Liver (tissue), 9 donors: ENCODE data around the gene TARS3. TPM values are rescaled to one million over a fixed set of nuclear protein-coding genes. Genes with fewer than 3 reads are reported as not detected.
A peak's percentile ranks its signal among the peaks of the same experiment; 100 is the strongest.

Experiments
- DNase-seq: peaks from one replicate; pipeline ENCODE4 v3.0.0-alpha.2; 2017; ENCODE audit warnings: low spot score
- H3K27ac ChIP-seq, 2 donors: one replicate each; pipeline ENCODE4 v1.7.0; 2013; ENCODE audit warnings: inconsistent platforms in 2 of 2, low read length in 2 of 2, control low read depth in 1 of 2, low read depth in 1 of 2, mild to moderate bottlenecking in 1 of 2
- H3K27me3 ChIP-seq, 4 donors: one replicate each; pipeline versions ENCODE4 v1.6.1 to v1.7.0; 2013; ENCODE audit warnings: low read length in 3 of 4, inconsistent platforms in 1 of 4, mild to moderate bottlenecking in 1 of 4, moderate library complexity in 1 of 4; ENCODE audit not compliant: control insufficient read depth in 4 of 4, insufficient read depth in 4 of 4
- H3K36me3 ChIP-seq, 4 donors: one replicate each; pipeline versions ENCODE4 v1.6.1 to v1.7.0; 2013; ENCODE audit warnings: low read length in 3 of 4, mild to moderate bottlenecking in 3 of 4, low read depth in 1 of 4, moderate library complexity in 1 of 4; ENCODE audit not compliant: control insufficient read depth in 4 of 4, insufficient read depth in 3 of 4
- H3K4me1 ChIP-seq, 4 donors: one replicate each; pipeline versions ENCODE4 v1.6.1 to v1.7.0; 2013; ENCODE audit warnings: low read length in 3 of 4, mild to moderate bottlenecking in 3 of 4, moderate library complexity in 1 of 4; ENCODE audit not compliant: control insufficient read depth in 4 of 4, insufficient read depth in 4 of 4
- H3K4me3 ChIP-seq, 3 donors: one replicate each; pipeline versions ENCODE4 v1.6.1 to v1.7.0; 2013; ENCODE audit warnings: low read length in 3 of 3, control low read depth in 1 of 3, low read depth in 1 of 3, mild to moderate bottlenecking in 1 of 3
- H3K9ac ChIP-seq, 2 donors: one replicate each; pipeline ENCODE4 v1.7.0; 2013; ENCODE audit warnings: low read length in 2 of 2, mild to moderate bottlenecking in 2 of 2, moderate library complexity in 2 of 2, control low read depth in 1 of 2, low read depth in 1 of 2
- H3K9me3 ChIP-seq, 4 donors: one replicate each; pipeline versions ENCODE4 v1.6.1 to v1.7.0; 2013; ENCODE audit warnings: low read length in 3 of 4; ENCODE audit not compliant: control insufficient read depth in 4 of 4
- EGR1 ChIP-seq, 2 donors: IDR thresholded peaks; 2 replicates each; pipeline ENCODE4 v1.6.1; 2016 to 2018; ENCODE audit warnings: antibody characterized with exemption in 2 of 2, low read depth in 2 of 2
- FOXA1 ChIP-seq: IDR thresholded peaks from 2 replicates; pipeline ENCODE4 v1.6.1; 2016; ENCODE audit warnings: antibody characterized with exemption
- FOXA2 ChIP-seq: IDR thresholded peaks from 2 replicates; pipeline ENCODE4 v1.6.1; 2016; ENCODE audit warnings: antibody characterized with exemption
- GABPA ChIP-seq, 2 donors: IDR thresholded peaks in 1 of 2; conservative IDR thresholded peaks in 1 of 2; 2 replicates each; pipeline ENCODE4 v1.6.1; 2016; ENCODE audit warnings: antibody characterized with exemption in 2 of 2, mild to moderate bottlenecking in 1 of 2, moderate library complexity in 1 of 2
- HNF4A ChIP-seq, 2 donors: conservative IDR thresholded peaks; 2 replicates each; pipeline ENCODE4 v1.6.1; 2016; ENCODE audit warnings: antibody characterized with exemption in 2 of 2, mild to moderate bottlenecking in 2 of 2
- HNF4G ChIP-seq: IDR thresholded peaks from 2 replicates; pipeline ENCODE4 v1.6.1; 2016; ENCODE audit warnings: antibody characterized with exemption
- JUND ChIP-seq, 2 donors: IDR thresholded peaks; 2 replicates each; pipeline ENCODE4 v1.6.1; 2016; ENCODE audit warnings: antibody characterized with exemption in 2 of 2
- NR2F2 ChIP-seq: IDR thresholded peaks from 2 replicates; pipeline ENCODE4 v1.6.1; 2016; ENCODE audit warnings: antibody characterized with exemption
- RAD21 ChIP-seq, 2 donors: IDR thresholded peaks; 2 replicates each; pipeline ENCODE4 v1.6.1; 2016; ENCODE audit warnings: antibody characterized with exemption in 2 of 2, mild to moderate bottlenecking in 2 of 2
- RXRA ChIP-seq, 2 donors: IDR thresholded peaks; 2 replicates each; pipeline ENCODE4 v1.6.1; 2017 to 2018; ENCODE audit warnings: antibody characterized with exemption in 2 of 2, mild to moderate bottlenecking in 1 of 2
- SP1 ChIP-seq: IDR thresholded peaks from 2 replicates; pipeline ENCODE4 v1.6.1; 2018; ENCODE audit warnings: antibody characterized with exemption, mild to moderate bottlenecking
- TAF1 ChIP-seq: conservative IDR thresholded peaks from 2 replicates; pipeline ENCODE4 v1.6.1; 2016; ENCODE audit warnings: antibody characterized with exemption, mild to moderate bottlenecking
- YY1 ChIP-seq: IDR thresholded peaks from 2 replicates; pipeline ENCODE4 v1.6.1; 2016; ENCODE audit warnings: antibody characterized with exemption, mild to moderate bottlenecking
- WGBS: extraction: QIAGEN DNeasy Blood & Tissue Kit; methylation state at CpG from one replicate; pipeline ENCODE4 v1.1.7; 2013; 5-methylcytosine and 5-hydroxymethylcytosine counted together
- polyA plus RNA-seq, 2 donors: library from polyadenylated mRNA; stranded (reverse) in 1 of 2; unstranded in 1 of 2; fragments of 200-250 nt in 1 of 2; fragments of >200 nt in 1 of 2; fragmentation: Nextera tagmentation in 1 of 2; extraction: Ambion mirVana in 1 of 2; gene quantifications; one replicate each; pipeline versions ENCODE4 v1.2.1 to v1.2.3, GENCODE V29; 2013 to 2015
- total RNA-seq, 2 donors: library from RNA; depleted of rRNA; stranded (reverse); fragments of >200 nt; gene quantifications; one replicate each; pipeline ENCODE4 v1.2.3, GENCODE V29; 2014
- TF ChIP-seq, protein P1 (sequence below): IDR thresholded peaks from 2 replicates; pipeline ENCODE4 v1.6.1; 2016; ENCODE audit warnings: antibody characterized with exemption, mild to moderate bottlenecking
- TF ChIP-seq, protein P2 (sequence below): IDR thresholded peaks from 2 replicates; pipeline ENCODE4 v1.6.1; 2016; ENCODE audit warnings: antibody characterized with exemption
- TF ChIP-seq, protein P3 (sequence below): IDR thresholded peaks from 2 replicates; pipeline ENCODE4 v1.6.1; 2016; ENCODE audit warnings: antibody characterized with exemption
- TF ChIP-seq, protein P4 (sequence below): fragments of 150-350 bp; IDR thresholded peaks from 2 replicates; pipeline ENCODE4 v1.5.1; 2017; ENCODE audit warnings: improper control_type of control experiment, low read depth, low read length; ENCODE audit not compliant: missing input control
- donor health status: healthy.
- donor health status: healthy.
- donor health status: healthy.
- donor health status: healthy.
- donor health status: healthy.

Gene TARS3
- total RNA-seq (1 to 10 TPM; 5.4 to 7.8 TPM), polyA plus RNA-seq (1 to 10 TPM; 2.3 to 2.5 TPM)

DNA sequence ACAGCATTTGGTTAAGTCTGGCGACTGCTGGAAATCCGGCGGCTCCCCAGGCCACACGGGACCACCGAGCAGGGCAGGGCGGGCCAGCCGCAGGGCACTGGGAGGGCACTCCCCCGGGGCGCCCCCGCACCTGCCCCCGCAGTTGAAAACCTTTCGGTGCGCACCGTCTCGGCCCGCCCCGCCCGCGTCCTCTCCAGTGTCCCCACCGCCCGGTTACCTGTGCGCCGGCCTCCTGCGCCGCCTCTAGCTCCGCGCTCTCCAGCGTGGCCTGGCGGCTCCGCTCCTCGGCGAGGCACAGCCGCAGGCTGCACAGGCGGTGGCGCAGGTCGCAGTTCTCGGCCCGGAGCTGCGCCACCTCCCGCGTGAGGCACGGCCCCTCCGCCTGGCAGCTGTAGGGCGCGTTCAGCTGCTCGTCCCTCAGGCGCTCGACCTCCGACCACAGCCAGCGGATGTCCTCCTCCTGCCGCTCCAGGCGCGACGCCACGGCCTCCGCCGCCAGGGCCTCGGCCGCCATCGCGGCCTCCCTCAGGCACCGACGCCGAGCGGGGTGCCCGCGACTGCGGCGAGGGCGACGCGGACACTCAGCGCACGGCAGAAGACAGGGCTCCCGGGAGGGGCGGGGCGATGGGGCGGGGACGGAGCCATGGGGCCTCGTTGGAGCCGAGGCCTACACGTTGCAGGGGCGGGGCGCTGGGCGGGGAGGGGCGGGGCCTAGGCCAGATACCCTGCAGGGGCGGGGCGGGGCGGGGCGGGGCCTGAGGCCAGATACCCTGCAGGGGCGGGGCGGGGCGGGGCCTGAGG lies at the start of gene TARS3:
Gene TARS3 (minus strand): TSS at position 600 of the 801 bp plus-strand sequence. CDS start 86 bp downstream, at position 514.
- peaks cover 2 to 21% (median 15%) of the 10 kb centered on the region in 4 donors for H3K36me3 ChIP-seq
- DNase-seq, result peak; percentile 99
- TF ChIP-seq TAF1 (no peak), HNF4A (conservative IDR thresholded peaks at IDR 0.05) (no peak), JUND (IDR thresholded peaks at IDR 0.05) (no peak), FOXA2 (no peak), SP1 (no peak), EGR1 (IDR thresholded peaks at IDR 0.05; ENCODE audit: low read depth in 2 of 2) (no peak), RAD21 (IDR thresholded peaks at IDR 0.05) (no peak), NR2F2 (no peak), HNF4G (no peak), FOXA1 (no peak), RXRA (IDR thresholded peaks at IDR 0.05) (no peak), YY1 (peak; percentile 32)
- TF ChIP-seq, protein P1, sequence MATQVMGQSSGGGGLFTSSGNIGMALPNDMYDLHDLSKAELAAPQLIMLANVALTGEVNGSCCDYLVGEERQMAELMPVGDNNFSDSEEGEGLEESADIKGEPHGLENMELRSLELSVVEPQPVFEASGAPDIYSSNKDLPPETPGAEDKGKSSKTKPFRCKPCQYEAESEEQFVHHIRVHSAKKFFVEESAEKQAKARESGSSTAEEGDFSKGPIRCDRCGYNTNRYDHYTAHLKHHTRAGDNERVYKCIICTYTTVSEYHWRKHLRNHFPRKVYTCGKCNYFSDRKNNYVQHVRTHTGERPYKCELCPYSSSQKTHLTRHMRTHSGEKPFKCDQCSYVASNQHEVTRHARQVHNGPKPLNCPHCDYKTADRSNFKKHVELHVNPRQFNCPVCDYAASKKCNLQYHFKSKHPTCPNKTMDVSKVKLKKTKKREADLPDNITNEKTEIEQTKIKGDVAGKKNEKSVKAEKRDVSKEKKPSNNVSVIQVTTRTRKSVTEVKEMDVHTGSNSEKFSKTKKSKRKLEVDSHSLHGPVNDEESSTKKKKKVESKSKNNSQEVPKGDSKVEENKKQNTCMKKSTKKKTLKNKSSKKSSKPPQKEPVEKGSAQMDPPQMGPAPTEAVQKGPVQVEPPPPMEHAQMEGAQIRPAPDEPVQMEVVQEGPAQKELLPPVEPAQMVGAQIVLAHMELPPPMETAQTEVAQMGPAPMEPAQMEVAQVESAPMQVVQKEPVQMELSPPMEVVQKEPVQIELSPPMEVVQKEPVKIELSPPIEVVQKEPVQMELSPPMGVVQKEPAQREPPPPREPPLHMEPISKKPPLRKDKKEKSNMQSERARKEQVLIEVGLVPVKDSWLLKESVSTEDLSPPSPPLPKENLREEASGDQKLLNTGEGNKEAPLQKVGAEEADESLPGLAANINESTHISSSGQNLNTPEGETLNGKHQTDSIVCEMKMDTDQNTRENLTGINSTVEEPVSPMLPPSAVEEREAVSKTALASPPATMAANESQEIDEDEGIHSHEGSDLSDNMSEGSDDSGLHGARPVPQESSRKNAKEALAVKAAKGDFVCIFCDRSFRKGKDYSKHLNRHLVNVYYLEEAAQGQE, result peak; percentile 15
- TF ChIP-seq, protein P2, sequence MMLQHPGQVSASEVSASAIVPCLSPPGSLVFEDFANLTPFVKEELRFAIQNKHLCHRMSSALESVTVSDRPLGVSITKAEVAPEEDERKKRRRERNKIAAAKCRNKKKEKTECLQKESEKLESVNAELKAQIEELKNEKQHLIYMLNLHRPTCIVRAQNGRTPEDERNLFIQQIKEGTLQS, result no peak
- TF ChIP-seq, protein P3, sequence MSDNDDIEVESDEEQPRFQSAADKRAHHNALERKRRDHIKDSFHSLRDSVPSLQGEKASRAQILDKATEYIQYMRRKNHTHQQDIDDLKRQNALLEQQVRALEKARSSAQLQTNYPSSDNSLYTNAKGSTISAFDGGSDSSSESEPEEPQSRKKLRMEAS, result no peak
- TF ChIP-seq, protein P4, sequence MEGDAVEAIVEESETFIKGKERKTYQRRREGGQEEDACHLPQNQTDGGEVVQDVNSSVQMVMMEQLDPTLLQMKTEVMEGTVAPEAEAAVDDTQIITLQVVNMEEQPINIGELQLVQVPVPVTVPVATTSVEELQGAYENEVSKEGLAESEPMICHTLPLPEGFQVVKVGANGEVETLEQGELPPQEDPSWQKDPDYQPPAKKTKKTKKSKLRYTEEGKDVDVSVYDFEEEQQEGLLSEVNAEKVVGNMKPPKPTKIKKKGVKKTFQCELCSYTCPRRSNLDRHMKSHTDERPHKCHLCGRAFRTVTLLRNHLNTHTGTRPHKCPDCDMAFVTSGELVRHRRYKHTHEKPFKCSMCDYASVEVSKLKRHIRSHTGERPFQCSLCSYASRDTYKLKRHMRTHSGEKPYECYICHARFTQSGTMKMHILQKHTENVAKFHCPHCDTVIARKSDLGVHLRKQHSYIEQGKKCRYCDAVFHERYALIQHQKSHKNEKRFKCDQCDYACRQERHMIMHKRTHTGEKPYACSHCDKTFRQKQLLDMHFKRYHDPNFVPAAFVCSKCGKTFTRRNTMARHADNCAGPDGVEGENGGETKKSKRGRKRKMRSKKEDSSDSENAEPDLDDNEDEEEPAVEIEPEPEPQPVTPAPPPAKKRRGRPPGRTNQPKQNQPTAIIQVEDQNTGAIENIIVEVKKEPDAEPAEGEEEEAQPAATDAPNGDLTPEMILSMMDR, result no peak
- peak within 1 kb of the TSS; percentile 53 to 75 for H3K9ac ChIP-seq
- H3K27ac ChIP-seq, result peak within 1 kb of the TSS; percentile 93 to 96
- H3K27me3 ChIP-seq, result no peaks in the 10 kb centered on the region
- H3K4me3 ChIP-seq, result peak within 1 kb of the TSS; percentile 82 to 95 (median 95)
- under 1% methylated on average over 93 of the region's 93 CpGs for WGBS
- H3K9me3 ChIP-seq, result no peaks in the 10 kb centered on the region
- H3K4me1 ChIP-seq, result peaks cover 0 to 12% (median 9%) of the 10 kb centered on the region in 4 donors

DNA sequence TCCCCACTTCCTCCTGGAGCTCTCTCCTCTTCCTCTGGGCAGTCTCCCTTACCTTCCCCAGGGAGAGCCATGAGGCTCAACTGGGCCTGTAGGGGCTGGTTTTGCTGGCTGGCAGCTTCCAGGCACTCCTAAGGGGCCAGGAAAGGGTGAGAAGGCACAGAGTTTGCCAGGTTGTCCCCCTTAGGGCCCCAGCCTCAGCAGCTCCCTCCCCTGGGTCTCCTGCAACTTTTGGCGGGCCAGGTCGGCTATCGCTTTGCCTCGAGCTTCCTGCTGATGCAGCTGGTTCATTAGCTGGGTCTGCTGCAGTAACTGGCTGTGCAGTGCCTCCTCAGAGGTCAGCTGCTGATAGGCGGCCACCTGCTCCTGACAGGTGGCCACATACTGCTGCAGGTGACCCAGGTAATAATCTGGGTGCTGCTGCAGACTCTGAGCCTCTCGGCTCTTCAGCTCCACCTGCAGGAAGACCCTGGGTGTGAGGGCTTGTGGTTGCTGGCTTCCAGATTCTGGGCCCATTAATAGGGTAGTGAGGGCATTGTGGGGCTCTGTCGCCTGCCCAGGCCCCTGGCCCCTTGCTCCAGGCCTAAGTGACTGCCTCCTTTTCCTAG lies 49.3 kb upstream of the TARS3 start:
- H3K9me3 ChIP-seq, result no peaks in the 10 kb centered on the region
- DNase-seq, result no peak
- TF ChIP-seq GABPA (IDR thresholded peaks at IDR 0.05 in 1 of 2, conservative IDR thresholded peaks at IDR 0.05 in 1 of 2) (no peak), RAD21 (IDR thresholded peaks at IDR 0.05) (peak in 1 of 2 donors; percentile 16)
- H3K9ac ChIP-seq, result no peak overlapping the region
- no peaks in the 10 kb centered on the region for H3K36me3 ChIP-seq
- H3K4me3 ChIP-seq, result no peak overlapping the region
- H3K4me1 ChIP-seq, result no peaks in the 10 kb centered on the region
- no peaks in the 10 kb centered on the region for H3K27me3 ChIP-seq
- WGBS, result 73% methylated on average over 7 of the region's 7 CpGs
- H3K27ac ChIP-seq, result no peak overlapping the region
